ENCODE measurements around the gene RHOBTB3. TPM values are rescaled to one million over a fixed set of nuclear protein-coding genes. Genes with fewer than 3 reads are reported as not detected.

The RHOBTB3 gene
- total RNA-seq, 3 donors from 2014 or later = 82.8 to 205 (median 109) TPM

DNA sequence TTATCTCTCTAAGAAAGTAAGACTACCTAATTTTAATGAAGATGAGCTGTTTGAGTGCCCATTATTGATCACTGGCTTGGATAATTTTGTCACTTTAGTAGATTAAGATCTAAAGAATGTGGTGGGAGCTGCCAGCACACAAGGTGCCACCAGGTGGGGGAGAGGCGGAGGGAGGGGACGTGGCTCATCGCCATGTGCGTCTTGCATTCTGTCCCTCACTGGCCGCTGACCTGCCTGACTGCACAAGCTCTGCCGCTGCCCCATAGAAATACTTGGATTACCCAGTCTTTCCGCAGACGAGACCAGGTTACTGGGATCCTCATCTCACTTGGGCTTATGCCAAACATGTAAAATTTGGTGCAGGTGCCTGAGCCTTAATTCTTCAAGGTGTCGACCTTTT lies 37.6 kb downstream of the RHOBTB3 start:
- TF ChIP-seq CTCF (IDR thresholded peaks at IDR 0.05) = no peak
- TF ChIP-seq POLR2AphosphoS5 (IDR thresholded peaks at IDR 0.05) = no peak
- TF ChIP-seq POLR2A (IDR thresholded peaks at IDR 0.05) = no peak

GRCh38 chr5:95770830-95771708 lies 39.9 kb downstream of the RHOBTB3 start:
- TF ChIP-seq CTCF (IDR thresholded peaks at IDR 0.05) (no peak), POLR2A (IDR thresholded peaks at IDR 0.05) (no peak), POLR2AphosphoS5 (IDR thresholded peaks at IDR 0.05) (no peak)
- no peaks in the 10 kb centered on the region for H3K4me1 ChIP-seq
- intact Hi-C loops (cut with DNase I; ENCODE audit: low total_unique reads) = no loop called here
- peak in 1 of 2 donors; percentile 39 for DNase-seq (ENCODE audit: low spot score in 2 of 2)
- H3K27me3 ChIP-seq = no peaks in the 10 kb centered on the region
- peak overlapping the region; percentile 8 to 41 for H3K27ac ChIP-seq
- H3K9me3 ChIP-seq = no peaks in the 10 kb centered on the region
- H3K4me3 ChIP-seq = no peak overlapping the region
- no peaks in the 10 kb centered on the region for H3K36me3 ChIP-seq

More for the DNA sequence above, 37.6 kb downstream of the RHOBTB3 start:
- intact Hi-C loops (cut with DNase I; ENCODE audit: low total_unique reads) = no loop called here
- DNase-seq (ENCODE audit: low spot score in 2 of 2) = no peak
- H3K4me3 ChIP-seq = no peak overlapping the region
- no peaks in the 10 kb centered on the region for H3K27me3 ChIP-seq
- no peak overlapping the region for H3K27ac ChIP-seq
- no peaks in the 10 kb centered on the region for H3K4me1 ChIP-seq
- H3K9me3 ChIP-seq = no peaks in the 10 kb centered on the region
- H3K36me3 ChIP-seq = no peaks in the 10 kb centered on the region

DNA sequence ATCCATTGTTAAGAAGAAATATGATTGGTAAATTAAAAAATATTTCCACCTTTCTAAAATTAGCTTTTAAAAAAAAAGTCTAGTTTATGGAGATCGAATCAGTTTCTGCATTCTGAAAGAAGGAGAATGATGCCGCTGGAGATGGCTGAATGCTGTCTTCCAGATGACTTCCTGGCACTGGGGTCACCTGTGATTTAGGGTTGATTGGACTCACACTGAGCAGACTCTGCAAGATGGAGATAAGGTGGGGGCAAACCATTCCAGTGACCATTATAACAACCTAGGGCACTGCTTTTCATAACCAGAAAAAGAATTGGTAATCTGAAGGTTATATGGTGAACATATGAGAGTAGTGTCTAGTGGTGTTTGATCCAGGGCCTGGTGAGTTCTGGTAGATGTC lies 40.8 kb downstream of the RHOBTB3 start:
- TF ChIP-seq CTCF (IDR thresholded peaks at IDR 0.05) = no peak
- no peak for TF ChIP-seq POLR2AphosphoS5 (IDR thresholded peaks at IDR 0.05)
- no peak for TF ChIP-seq POLR2A (IDR thresholded peaks at IDR 0.05)
- Histone ChIP-seq H3K27ac (peak overlapping the region in 1 of 2 donors; percentile 41), H3K9me3 (no peaks in the 10 kb centered on the region), H3K36me3 (no peaks in the 10 kb centered on the region), H3K4me1 (no peaks in the 10 kb centered on the region), H3K4me3 (no peak overlapping the region), H3K27me3 (no peaks in the 10 kb centered on the region)
- DNase-seq (ENCODE audit: low spot score in 2 of 2) = no peak
- intact Hi-C loops (cut with DNase I; ENCODE audit: low total_unique reads) = no loop called here

DNA sequence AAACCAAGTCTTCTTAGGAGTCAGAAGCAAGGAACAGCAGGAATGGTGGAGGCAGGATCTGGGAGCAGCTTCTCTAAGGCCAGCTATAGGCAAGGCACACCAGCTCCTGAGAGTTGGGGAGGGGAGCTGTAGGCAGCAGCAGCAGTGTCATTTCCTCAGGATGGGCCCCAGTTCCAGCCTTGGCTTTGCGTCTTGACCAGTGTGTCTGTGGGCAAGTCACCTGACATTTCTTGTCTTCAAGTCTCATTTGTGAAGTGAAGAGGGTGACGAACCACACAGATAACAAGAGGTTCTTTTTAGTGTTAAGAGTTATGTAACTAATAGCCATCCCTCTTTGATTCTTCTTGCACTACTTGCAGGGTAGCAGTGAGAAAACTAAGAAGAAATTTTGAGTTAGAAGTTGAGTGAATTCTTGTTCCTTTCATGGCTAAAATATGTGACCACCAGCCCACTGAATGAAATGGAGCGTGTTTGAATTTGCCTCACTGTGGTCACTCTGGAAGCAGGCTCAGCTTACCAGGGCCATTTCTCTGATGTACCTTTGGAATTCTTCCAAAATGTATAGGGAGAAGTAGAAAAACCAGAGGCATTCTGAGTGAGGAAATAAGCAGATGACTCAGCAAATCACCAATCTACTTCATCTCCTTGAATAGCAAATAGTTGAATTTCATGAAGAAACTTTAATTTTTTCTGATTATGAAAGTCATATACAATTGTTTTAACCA lies 42.4 kb downstream of the RHOBTB3 start:
- TF ChIP-seq CTCF (IDR thresholded peaks at IDR 0.05) (no peak), POLR2AphosphoS5 (IDR thresholded peaks at IDR 0.05) (no peak), POLR2A (IDR thresholded peaks at IDR 0.05) (no peak)
- Histone ChIP-seq H3K27ac (no peak overlapping the region), H3K27me3 (no peaks in the 10 kb centered on the region), H3K9me3 (no peaks in the 10 kb centered on the region), H3K4me1 (no peaks in the 10 kb centered on the region), H3K36me3 (no peaks in the 10 kb centered on the region), H3K4me3 (no peak overlapping the region)
- DNase-seq (ENCODE audit: low spot score in 2 of 2) = no peak
- intact Hi-C loops (cut with DNase I; ENCODE audit: low total_unique reads) = no loop called here

GRCh38 chr5:95777441-95777840 lies 46.3 kb downstream of the RHOBTB3 start:
- Histone ChIP-seq H3K4me1 (no peaks in the 10 kb centered on the region), H3K4me3 (no peak overlapping the region), H3K36me3 (no peaks in the 10 kb centered on the region), H3K27ac (no peak overlapping the region), H3K9me3 (no peaks in the 10 kb centered on the region), H3K27me3 (no peaks in the 10 kb centered on the region)
- intact Hi-C loops (cut with DNase I; ENCODE audit: low total_unique reads) = no loop called here
- DNase-seq (ENCODE audit: low spot score in 2 of 2) = no peak
- TF ChIP-seq POLR2AphosphoS5 (IDR thresholded peaks at IDR 0.05) (no peak), POLR2A (IDR thresholded peaks at IDR 0.05) (no peak), CTCF (IDR thresholded peaks at IDR 0.05) (no peak)

Data from breast epithelium (tissue), 4 donors.